Trophoblast cell (in vitro differentiated cells and primary cell): ENCODE data around the gene SH3BP4.

ENCODE experiments used
- DNase-seq, 2 donors: peaks; one replicate each; pipeline ENCODE4 v3.0.0-alpha.2; 2016
- H2AFZ ChIP-seq: 2 replicates; pipeline ENCODE4 v1.6.1; 2013; ENCODE audit warnings: low read length, moderate library complexity, mild to moderate bottlenecking; ENCODE audit not compliant: insufficient read depth, poor library complexity
- H2AK5ac ChIP-seq: 2 replicates; pipeline ENCODE4 v1.6.1; 2013; ENCODE audit warnings: mild to moderate bottlenecking, low read length
- H2BK120ac ChIP-seq: 2 replicates; pipeline ENCODE4 v1.6.1; 2013; ENCODE audit warnings: low read length, mild to moderate bottlenecking, moderate library complexity; ENCODE audit not compliant: insufficient read depth, poor library complexity
- H2BK12ac ChIP-seq: 2 replicates; pipeline ENCODE4 v1.6.1; 2013; ENCODE audit warnings: mild to moderate bottlenecking, low read length, moderate library complexity
- H2BK5ac ChIP-seq: 2 replicates; pipeline ENCODE4 v1.6.1; 2013; ENCODE audit warnings: low read length, low read depth, moderate library complexity, mild to moderate bottlenecking; ENCODE audit not compliant: poor library complexity
- H3K14ac ChIP-seq: 2 replicates; pipeline ENCODE4 v1.6.1; 2013; ENCODE audit warnings: mild to moderate bottlenecking, low read length
- H3K18ac ChIP-seq: 2 replicates; pipeline ENCODE4 v1.6.1; 2013; ENCODE audit warnings: mild to moderate bottlenecking, low read length
- H3K23ac ChIP-seq: 2 replicates; pipeline ENCODE4 v1.6.1; 2013; ENCODE audit warnings: low read length
- H3K27ac ChIP-seq: 2 replicates; pipeline ENCODE4 v1.5.1; 2013; ENCODE audit warnings: low read depth, mild to moderate bottlenecking, inconsistent platforms, low read length, moderate library complexity
- H3K27me3 ChIP-seq: 2 replicates; pipeline ENCODE4 v1.6.1; 2013; ENCODE audit warnings: inconsistent platforms, mild to moderate bottlenecking, low read length, moderate library complexity; ENCODE audit not compliant: insufficient read depth
- H3K36me3 ChIP-seq, 2 experiments: 1 replicate in 1 of 2; 2 replicates in 1 of 2; pipeline ENCODE4 v1.6.1; 2013; ENCODE audit warnings: low read length in 2 of 2, mild to moderate bottlenecking in 2 of 2, moderate library complexity in 1 of 2; ENCODE audit not compliant: insufficient read depth in 2 of 2, control insufficient read depth in 1 of 2
- H3K4ac ChIP-seq: 2 replicates; pipeline ENCODE4 v1.6.1; 2013; ENCODE audit warnings: low read depth, mild to moderate bottlenecking, low read length, moderate library complexity
- H3K4me1 ChIP-seq, 2 experiments: 1 replicate in 1 of 2; 2 replicates in 1 of 2; pipeline ENCODE4 v1.6.1; 2013; ENCODE audit warnings: low read length in 2 of 2, mild to moderate bottlenecking in 2 of 2, moderate library complexity in 1 of 2; ENCODE audit not compliant: insufficient read depth in 2 of 2, control insufficient read depth in 1 of 2
- H3K4me2 ChIP-seq: 2 replicates; pipeline ENCODE4 v1.6.1; 2013; ENCODE audit warnings: inconsistent platforms, mild to moderate bottlenecking, low read length, moderate library complexity
- H3K4me3 ChIP-seq: 2 replicates; pipeline ENCODE4 v1.5.1; 2013; ENCODE audit warnings: mild to moderate bottlenecking, low read depth, low read length, inconsistent platforms
- H3K79me1 ChIP-seq: one replicate; pipeline ENCODE4 v1.6.1; 2013; ENCODE audit warnings: low read length
- H3K79me2 ChIP-seq: 2 replicates; pipeline ENCODE4 v1.6.1; 2013; ENCODE audit warnings: low read length, mild to moderate bottlenecking; ENCODE audit not compliant: control insufficient read depth, insufficient read depth, poor library complexity
- H3K9ac ChIP-seq: 2 replicates; pipeline ENCODE4 v1.6.1; 2013; ENCODE audit warnings: mild to moderate bottlenecking, low read length
- H3K9me3 ChIP-seq: 2 replicates; pipeline ENCODE4 v1.6.1; 2013; ENCODE audit warnings: low read depth, mild to moderate bottlenecking, control low read depth, inconsistent platforms, low read length; ENCODE audit not compliant: insufficient read depth
- H4K12ac ChIP-seq: 2 replicates; pipeline ENCODE4 v1.6.1; 2013; ENCODE audit warnings: low read depth, mild to moderate bottlenecking, low read length, moderate library complexity
- H4K8ac ChIP-seq: 2 replicates; pipeline ENCODE4 v1.6.1; 2013; ENCODE audit warnings: low read depth, mild to moderate bottlenecking, low read length, moderate library complexity
- H4K91ac ChIP-seq: one replicate; pipeline ENCODE4 v1.6.1; 2013; ENCODE audit warnings: low read depth, mild to moderate bottlenecking, low read length, moderate library complexity
- WGBS: extraction: QIAGEN DNeasy Blood & Tissue Kit; methylation state at CpG from one replicate; pipeline ENCODE4 v1.1.7; 2013; ENCODE audit warnings: missing lambda C conversion rate; ENCODE audit not compliant: insufficient read length, insufficient coverage; ENCODE audit errors: extremely low coverage; 5-methylcytosine and 5-hydroxymethylcytosine counted together

The SH3BP4 gene

DNA sequence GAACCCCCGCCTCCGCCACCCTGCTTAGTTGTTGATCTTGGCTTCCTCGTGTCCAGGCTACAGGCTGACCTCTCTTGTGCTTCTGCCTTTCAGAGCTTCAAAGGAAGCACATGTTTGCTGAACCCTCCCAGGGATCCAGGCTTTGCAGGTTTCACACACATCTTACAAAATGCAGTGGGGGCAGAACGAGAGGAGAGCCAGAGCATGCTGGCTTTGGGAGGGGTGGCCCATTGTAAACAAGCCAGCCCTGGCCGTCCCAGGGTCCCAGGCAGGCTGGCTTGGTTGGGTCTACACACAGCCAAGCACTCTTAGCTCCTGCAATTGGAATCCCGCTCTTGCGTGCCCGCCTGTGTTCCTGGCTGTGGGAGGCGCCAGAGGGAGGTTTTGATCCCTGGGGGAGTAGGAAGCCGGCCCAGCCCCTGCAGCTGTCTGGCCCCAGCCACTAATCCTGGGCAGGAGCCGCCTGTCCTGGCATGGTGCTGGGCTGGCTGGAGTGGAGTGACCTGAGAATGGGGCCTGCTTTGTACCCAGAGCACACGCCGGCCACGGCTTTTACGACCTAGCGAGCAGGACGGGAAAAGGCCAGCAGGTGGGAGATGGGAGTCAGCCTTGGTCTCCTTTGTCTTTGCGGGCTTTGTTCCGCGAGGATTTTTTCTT is 53.9 kb downstream of the SH3BP4 start:
- no peak overlapping the region for H2BK12ac ChIP-seq
- no peak overlapping the region for H4K91ac ChIP-seq
- no peak overlapping the region for H2BK5ac ChIP-seq
- H3K4me3 ChIP-seq = no peak overlapping the region
- H2AFZ ChIP-seq = no peak overlapping the region
- no peak overlapping the region for H3K9ac ChIP-seq
- H3K36me3 ChIP-seq = peaks cover 2 to 9% of the 10 kb centered on the region in 2 experiments
- no peaks in the 10 kb centered on the region for H3K27me3 ChIP-seq
- DNase-seq = no peak
- peaks cover 32 to 45% of the 10 kb centered on the region in 2 experiments for H3K4me1 ChIP-seq
- H3K79me2 ChIP-seq = peaks cover 17% of the 10 kb centered on the region
- H3K14ac ChIP-seq = no peak overlapping the region
- no peaks in the 10 kb centered on the region for H3K9me3 ChIP-seq
- H3K4me2 ChIP-seq = no peak overlapping the region
- WGBS = no CpG with 5 or more reads among the region's 20 CpGs
- no peak overlapping the region for H3K18ac ChIP-seq
- H3K27ac ChIP-seq = peak overlapping the region; percentile 4
- H3K23ac ChIP-seq = no peak overlapping the region
- peaks cover 6% of the 10 kb centered on the region for H3K79me1 ChIP-seq
- H2BK120ac ChIP-seq = no peak overlapping the region
- H2AK5ac ChIP-seq = no peak overlapping the region
- H4K8ac ChIP-seq = no peak overlapping the region
- no peak overlapping the region for H4K12ac ChIP-seq
- no peak overlapping the region for H3K4ac ChIP-seq

- peak overlapping the region; percentile 15 for H2AK5ac ChIP-seq
- H4K8ac ChIP-seq = no peak overlapping the region
- no peak overlapping the region for H3K4me3 ChIP-seq
- peaks cover 31 to 46% of the 10 kb centered on the region in 2 experiments for H3K4me1 ChIP-seq
- H2BK5ac ChIP-seq = no peak overlapping the region
- no peak overlapping the region for H3K14ac ChIP-seq
- H2AFZ ChIP-seq = no peak overlapping the region
- no peak overlapping the region for H2BK120ac ChIP-seq
- peaks cover 2 to 9% of the 10 kb centered on the region in 2 experiments for H3K36me3 ChIP-seq
- no peak overlapping the region for H3K27ac ChIP-seq
- H3K79me2 ChIP-seq = peaks cover 17% of the 10 kb centered on the region
- no peak overlapping the region for H2BK12ac ChIP-seq
- no peaks in the 10 kb centered on the region for H3K9me3 ChIP-seq
- DNase-seq = no peak
- no peak overlapping the region for H4K12ac ChIP-seq
- peaks cover 6% of the 10 kb centered on the region for H3K79me1 ChIP-seq
- peak overlapping the region; percentile 15 for H4K91ac ChIP-seq
- H3K23ac ChIP-seq = no peak overlapping the region
- no peak overlapping the region for H3K4me2 ChIP-seq
- peak overlapping the region; percentile 2 for H3K4ac ChIP-seq
- H3K9ac ChIP-seq = no peak overlapping the region
- H3K27me3 ChIP-seq = no peaks in the 10 kb centered on the region
- no CpG with 5 or more reads among the region's 10 CpGs for WGBS
- H3K18ac ChIP-seq = no peak overlapping the region
Measured at GRCh38 chr2:235006461-235006860, 54.6 kb downstream of the SH3BP4 start.

DNA sequence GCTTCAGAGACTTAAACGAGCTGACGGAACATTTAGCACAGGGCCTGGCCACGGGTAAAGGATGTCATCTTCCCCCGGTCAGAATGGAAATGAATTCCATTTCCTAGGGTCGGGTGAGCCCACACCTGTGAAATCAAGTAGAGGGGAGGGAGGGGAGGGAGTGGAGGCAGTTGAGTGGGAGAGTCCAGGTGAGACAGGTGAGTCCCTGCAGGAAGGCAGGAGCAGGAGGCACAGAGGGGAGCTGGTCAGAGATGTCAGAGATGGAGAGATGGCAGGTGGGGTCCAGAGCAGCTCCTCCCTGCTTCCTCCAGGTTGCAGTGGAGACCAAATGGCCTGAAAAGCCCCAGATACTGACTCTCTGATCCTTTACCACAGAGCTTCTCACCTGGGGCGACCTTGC is 55.2 kb downstream of the SH3BP4 start:
- Histone ChIP-seq H3K79me2 (peaks cover 17% of the 10 kb centered on the region), H2BK5ac (no peak overlapping the region), H3K79me1 (peaks cover 7% of the 10 kb centered on the region), H3K4me2 (no peak overlapping the region), H3K4me1 (peaks cover 36 to 51% of the 10 kb centered on the region in 2 experiments), H3K4ac (no peak overlapping the region), H3K14ac (no peak overlapping the region), H3K18ac (no peak overlapping the region), H3K36me3 (peaks cover 2 to 9% of the 10 kb centered on the region in 2 experiments), H4K91ac (no peak overlapping the region), H3K4me3 (no peak overlapping the region), H3K9me3 (no peaks in the 10 kb centered on the region), H2BK12ac (no peak overlapping the region), H2AK5ac (no peak overlapping the region), H4K8ac (no peak overlapping the region), H3K27me3 (no peaks in the 10 kb centered on the region), H4K12ac (no peak overlapping the region), H2AFZ (no peak overlapping the region), H3K9ac (no peak overlapping the region), H3K27ac (no peak overlapping the region), H3K23ac (no peak overlapping the region), H2BK120ac (no peak overlapping the region)
- no CpG with 5 or more reads among the region's 6 CpGs for WGBS
- DNase-seq = no peak

DNA sequence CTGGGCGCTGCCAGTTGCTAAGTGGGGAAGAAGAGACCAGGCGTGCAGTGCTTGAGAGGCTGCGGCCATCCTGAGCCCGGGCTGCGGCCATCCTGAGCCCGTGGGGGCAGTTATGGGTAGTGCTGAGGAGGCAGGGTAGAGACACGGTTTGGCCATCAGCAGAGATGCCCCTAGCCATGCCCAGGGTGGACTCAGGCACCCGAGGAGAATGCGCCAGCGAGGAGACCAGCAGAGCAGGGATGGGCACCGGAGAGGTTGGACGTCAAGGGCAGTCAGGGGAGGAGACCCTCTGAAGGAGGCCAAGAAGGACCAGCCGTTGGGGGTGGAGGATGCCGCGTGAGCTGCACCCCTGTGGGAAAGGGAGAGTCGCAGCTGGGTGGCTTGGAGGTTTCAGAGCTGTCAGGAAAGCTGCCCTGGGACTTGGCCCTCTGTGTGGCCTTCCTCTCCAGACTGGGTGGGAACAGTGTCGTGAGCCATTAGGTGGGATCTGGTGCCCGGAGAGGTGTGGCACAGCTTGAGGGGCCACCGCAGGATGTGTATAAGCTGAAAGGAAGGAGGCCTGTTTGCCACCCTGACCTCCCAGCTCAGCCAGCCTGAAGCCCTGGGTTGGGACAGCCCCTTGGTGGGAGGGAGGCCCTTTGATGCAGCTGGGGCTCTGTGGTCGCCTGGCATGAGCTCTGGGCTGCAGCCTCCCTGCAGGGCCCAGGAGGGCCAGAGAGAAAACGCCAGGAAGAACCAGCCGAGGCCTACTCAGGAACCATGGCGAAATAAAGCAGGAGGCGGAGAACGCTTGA is 56.0 kb downstream of the SH3BP4 start:
- no peak overlapping the region for H3K27ac ChIP-seq
- no CpG with 5 or more reads among the region's 25 CpGs for WGBS
- H4K8ac ChIP-seq = no peak overlapping the region
- H4K91ac ChIP-seq = peak overlapping the region; percentile 11
- no peak overlapping the region for H2AFZ ChIP-seq
- H4K12ac ChIP-seq = no peak overlapping the region
- H2BK12ac ChIP-seq = peak overlapping the region; percentile 15
- no peak overlapping the region for H3K23ac ChIP-seq
- H2BK5ac ChIP-seq = no peak overlapping the region
- H3K36me3 ChIP-seq = peaks cover 2 to 9% of the 10 kb centered on the region in 2 experiments
- peaks cover 9% of the 10 kb centered on the region for H3K79me1 ChIP-seq
- no peak overlapping the region for H3K4me3 ChIP-seq
- H3K79me2 ChIP-seq = peaks cover 19% of the 10 kb centered on the region
- no peak overlapping the region for H3K4me2 ChIP-seq
- H2BK120ac ChIP-seq = peak overlapping the region; percentile 19
- peak overlapping the region; percentile 8 for H3K4ac ChIP-seq
- peak overlapping the region; percentile 65 for H3K18ac ChIP-seq
- DNase-seq = no peak
- no peaks in the 10 kb centered on the region for H3K9me3 ChIP-seq
- H2AK5ac ChIP-seq = peak overlapping the region; percentile 18
- no peak overlapping the region for H3K9ac ChIP-seq
- H3K4me1 ChIP-seq = peaks cover 45 to 60% of the 10 kb centered on the region in 2 experiments
- H3K27me3 ChIP-seq = no peaks in the 10 kb centered on the region
- H3K14ac ChIP-seq = peak overlapping the region; percentile 2
